Measurements from ENCODE around the gene PRR5L.

DNA sequence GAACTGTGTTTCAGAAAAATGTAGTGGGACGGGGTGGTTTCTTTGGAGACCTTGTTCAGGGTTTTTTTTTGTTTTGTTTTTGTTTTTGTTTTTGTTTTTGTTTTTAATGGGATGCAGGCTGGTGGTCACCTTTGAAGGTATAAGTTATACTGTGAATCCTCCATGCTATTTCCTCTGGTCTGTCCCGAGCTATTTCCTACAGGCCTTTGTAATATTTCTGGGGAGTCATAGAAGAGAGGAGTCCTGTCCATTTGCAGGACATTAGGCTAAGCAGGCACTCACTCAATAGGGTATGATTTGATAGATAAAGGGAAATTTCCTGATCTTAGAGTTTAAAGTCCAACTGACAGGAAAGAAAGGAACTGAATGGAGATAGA, 136.0 kb downstream of the PRR5L start:
- TF ChIP-seq POLR2AphosphoS5 (IDR thresholded peaks at IDR 0.05; ENCODE audit: low read depth, low read length) (no peak), POLR2A (IDR thresholded peaks at IDR 0.05; ENCODE audit: low read depth, low read length) (no peak), TAF1 (IDR thresholded peaks at IDR 0.05; ENCODE audit: low read depth, low read length) (no peak), SPI1 (IDR thresholded peaks at IDR 0.05; ENCODE audit: low read depth, low read length) (no peak), POU2F2 (IDR thresholded peaks at IDR 0.05; ENCODE audit: low read depth, low read length) (no peak)

Data from GM12891 (cell line).